Parathyroid adenoma (tissue), 2 donors: Measurements from ENCODE around the gene ZBTB21.

ENCODE experiments used
- H2AFZ ChIP-seq: fragments of 300-600 bp; sonication (generic); one replicate; pipeline ENCODE4 v1.7.0; 2017; ENCODE audit warnings: antibody characterized with exemption, mild to moderate bottlenecking
- H3K27ac ChIP-seq: fragments of 300-600 bp; sonication (generic); one replicate; pipeline ENCODE4 v1.7.0; 2017
- H3K27me3 ChIP-seq: fragments of 300-600 bp; sonication (generic); one replicate; pipeline ENCODE4 v1.7.0; 2017; ENCODE audit warnings: low read length; ENCODE audit not compliant: control insufficient read depth, insufficient read depth
- H3K36me3 ChIP-seq: fragments of 300-600 bp; sonication (generic); one replicate; pipeline ENCODE4 v1.7.0; 2017; ENCODE audit warnings: low read length; ENCODE audit not compliant: control insufficient read depth, insufficient read depth
- H3K4me1 ChIP-seq: fragments of 300-600 bp; sonication (generic); one replicate; pipeline ENCODE4 v1.7.0; 2017; ENCODE audit warnings: control low read depth
- H3K4me2 ChIP-seq: fragments of 300-600 bp; sonication (generic); one replicate; pipeline ENCODE4 v1.7.0; 2017; ENCODE audit warnings: low read length
- H3K4me3 ChIP-seq: fragments of 300-600 bp; sonication (generic); one replicate; pipeline ENCODE4 v1.7.0; 2017; ENCODE audit warnings: low read depth, low read length
- H3K79me2 ChIP-seq: fragments of 300-600 bp; sonication (generic); one replicate; pipeline ENCODE4 v1.7.0; 2017; ENCODE audit warnings: control low read depth
- H3K9ac ChIP-seq: fragments of 300-600 bp; sonication (generic); one replicate; pipeline ENCODE4 v1.7.0; 2017; ENCODE audit warnings: mild to moderate bottlenecking
- H3K9me3 ChIP-seq: fragments of 300-600 bp; sonication (generic); one replicate; pipeline ENCODE4 v1.7.0; 2017; ENCODE audit warnings: low read length; ENCODE audit not compliant: control insufficient read depth
- TF ChIP-seq, protein P1 (sequence below): fragments of 300-600 bp; sonication (generic); IDR thresholded peaks from one replicate; pipeline ENCODE4 v1.7.0; 2017; ENCODE audit warnings: antibody characterized with exemption, mild to moderate bottlenecking
- donor health status: primary hyperparathyroidism.

ZBTB21 gene

DNA sequence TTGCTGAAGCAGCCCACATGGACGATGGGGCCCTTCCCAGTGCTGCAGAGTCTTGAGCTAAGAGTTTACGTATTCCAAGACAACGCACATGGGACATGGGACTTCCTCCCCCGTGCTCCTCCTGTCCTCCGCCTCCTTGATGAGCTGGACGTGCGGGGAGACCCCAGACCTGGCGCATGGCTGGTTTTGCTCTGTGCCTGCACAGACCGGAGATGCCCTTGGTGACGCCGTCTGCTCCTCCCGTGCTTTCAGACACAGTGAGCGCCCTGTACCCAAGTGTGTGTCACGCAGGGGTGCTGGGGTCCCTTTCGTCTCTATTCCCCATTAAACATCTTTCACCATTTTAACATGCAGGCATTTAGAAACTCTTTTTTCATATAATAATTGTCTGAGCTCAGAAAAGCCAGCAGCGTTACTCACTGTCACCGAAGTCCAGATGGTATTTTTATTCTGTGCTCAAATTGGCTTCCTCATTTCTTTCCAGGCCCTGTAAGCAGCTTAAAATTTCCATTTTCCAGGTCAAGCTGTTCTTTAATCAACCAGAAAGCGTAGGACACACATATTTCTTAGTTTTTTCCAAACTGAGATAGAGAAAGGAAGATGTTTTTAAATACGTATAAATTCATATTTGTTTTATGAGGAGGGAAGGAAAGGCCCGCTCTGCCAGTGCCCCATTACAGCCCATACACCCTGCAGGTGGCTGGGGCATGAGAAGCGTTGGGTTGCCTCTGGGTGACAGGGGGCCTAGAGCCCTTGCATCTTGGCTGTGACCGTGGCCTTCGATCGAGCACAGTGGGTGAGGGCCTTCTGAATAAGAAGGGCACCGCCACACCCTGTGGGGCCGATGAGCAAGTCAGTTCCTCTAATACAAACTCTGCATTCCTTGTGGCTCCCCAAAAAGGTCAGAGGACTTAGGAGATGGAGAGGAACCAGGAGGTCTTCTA, 17.9 kb upstream of the ZBTB21 start:
- no peak overlapping the region for H3K27ac ChIP-seq
- H3K27me3 ChIP-seq, result no peaks in the 10 kb centered on the region
- no peak overlapping the region for H3K9ac ChIP-seq
- no peaks in the 10 kb centered on the region for H3K79me2 ChIP-seq
- H3K36me3 ChIP-seq, result no peaks in the 10 kb centered on the region
- TF ChIP-seq, protein P1, sequence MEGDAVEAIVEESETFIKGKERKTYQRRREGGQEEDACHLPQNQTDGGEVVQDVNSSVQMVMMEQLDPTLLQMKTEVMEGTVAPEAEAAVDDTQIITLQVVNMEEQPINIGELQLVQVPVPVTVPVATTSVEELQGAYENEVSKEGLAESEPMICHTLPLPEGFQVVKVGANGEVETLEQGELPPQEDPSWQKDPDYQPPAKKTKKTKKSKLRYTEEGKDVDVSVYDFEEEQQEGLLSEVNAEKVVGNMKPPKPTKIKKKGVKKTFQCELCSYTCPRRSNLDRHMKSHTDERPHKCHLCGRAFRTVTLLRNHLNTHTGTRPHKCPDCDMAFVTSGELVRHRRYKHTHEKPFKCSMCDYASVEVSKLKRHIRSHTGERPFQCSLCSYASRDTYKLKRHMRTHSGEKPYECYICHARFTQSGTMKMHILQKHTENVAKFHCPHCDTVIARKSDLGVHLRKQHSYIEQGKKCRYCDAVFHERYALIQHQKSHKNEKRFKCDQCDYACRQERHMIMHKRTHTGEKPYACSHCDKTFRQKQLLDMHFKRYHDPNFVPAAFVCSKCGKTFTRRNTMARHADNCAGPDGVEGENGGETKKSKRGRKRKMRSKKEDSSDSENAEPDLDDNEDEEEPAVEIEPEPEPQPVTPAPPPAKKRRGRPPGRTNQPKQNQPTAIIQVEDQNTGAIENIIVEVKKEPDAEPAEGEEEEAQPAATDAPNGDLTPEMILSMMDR, result no peak
- H3K4me2 ChIP-seq, result no peak overlapping the region
- no peak overlapping the region for H2AFZ ChIP-seq
- H3K4me3 ChIP-seq, result no peak overlapping the region
- H3K9me3 ChIP-seq, result no peaks in the 10 kb centered on the region
- H3K4me1 ChIP-seq, result no peaks in the 10 kb centered on the region

DNA sequence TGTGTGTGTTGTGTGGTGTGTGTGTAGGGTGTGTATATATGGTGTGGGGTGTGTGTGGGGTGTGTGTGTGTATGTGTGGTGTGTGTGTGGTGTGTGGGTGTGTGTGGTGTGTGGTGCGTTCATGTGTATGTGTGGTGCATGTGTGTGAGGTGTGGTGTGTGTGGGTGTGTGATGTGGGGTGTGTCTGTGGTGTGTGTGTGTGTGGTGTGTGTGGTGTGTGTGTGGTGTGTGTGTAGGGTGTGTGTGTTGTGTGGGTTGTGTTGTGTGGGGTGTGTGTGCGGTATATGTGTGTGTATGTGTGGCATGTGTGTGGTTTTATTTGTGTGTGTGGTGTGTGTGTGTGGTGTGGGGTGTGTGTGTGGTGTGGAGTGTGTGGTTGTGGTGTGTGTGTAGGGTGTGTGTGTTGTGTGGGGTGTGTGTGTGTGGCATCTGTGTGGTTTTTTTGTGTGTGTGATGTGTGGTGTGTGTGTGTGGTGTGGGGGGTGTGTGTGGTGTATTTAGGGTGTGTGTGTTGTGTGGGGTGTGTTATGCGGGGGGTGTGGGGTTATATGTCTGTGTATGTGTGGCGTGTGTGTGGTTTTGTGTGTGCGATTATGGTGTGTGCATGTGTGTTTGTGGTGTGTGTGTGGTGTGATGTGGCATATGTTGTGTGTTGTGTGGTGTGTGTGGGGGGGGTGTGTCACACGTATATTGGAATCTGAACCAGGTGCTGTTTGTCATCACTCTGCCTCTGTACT, 17.1 kb upstream of the ZBTB21 start:
- no peak overlapping the region for H3K27ac ChIP-seq

DNA sequence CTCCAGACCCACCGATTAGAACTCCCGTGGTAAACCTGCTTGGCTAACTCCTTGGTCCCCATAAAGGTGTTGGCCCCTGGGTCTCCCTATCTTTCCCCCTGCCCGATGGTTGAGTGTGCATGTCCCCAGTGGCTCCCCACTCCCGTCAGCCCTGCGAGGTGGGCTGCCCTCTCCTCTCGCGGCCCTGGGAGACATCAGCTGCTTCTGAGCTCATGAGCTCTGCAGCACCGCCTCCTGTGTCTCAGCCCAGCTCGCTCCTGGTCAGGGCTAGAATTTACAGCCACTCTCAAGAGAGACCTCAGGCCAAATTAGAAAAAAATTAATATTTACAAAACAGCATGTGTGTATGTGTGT, 15.9 kb upstream of the ZBTB21 start:
- Histone ChIP-seq H3K79me2 (no peaks in the 10 kb centered on the region), H3K27ac (no peak overlapping the region), H3K4me3 (no peak overlapping the region), H3K36me3 (no peaks in the 10 kb centered on the region), H3K4me1 (no peaks in the 10 kb centered on the region), H2AFZ (no peak overlapping the region), H3K9ac (no peak overlapping the region), H3K9me3 (no peaks in the 10 kb centered on the region), H3K4me2 (no peak overlapping the region), H3K27me3 (no peaks in the 10 kb centered on the region)
- TF ChIP-seq, protein P1, result no peak

More for the DNA sequence above, 17.1 kb upstream of the ZBTB21 start:
- Histone ChIP-seq H3K4me2 (no peak overlapping the region), H3K4me3 (no peak overlapping the region), H3K9me3 (no peaks in the 10 kb centered on the region), H3K4me1 (no peaks in the 10 kb centered on the region), H3K79me2 (no peaks in the 10 kb centered on the region), H3K36me3 (no peaks in the 10 kb centered on the region), H3K27me3 (no peaks in the 10 kb centered on the region), H3K9ac (no peak overlapping the region), H2AFZ (no peak overlapping the region)
- TF ChIP-seq, protein P1, result no peak

DNA sequence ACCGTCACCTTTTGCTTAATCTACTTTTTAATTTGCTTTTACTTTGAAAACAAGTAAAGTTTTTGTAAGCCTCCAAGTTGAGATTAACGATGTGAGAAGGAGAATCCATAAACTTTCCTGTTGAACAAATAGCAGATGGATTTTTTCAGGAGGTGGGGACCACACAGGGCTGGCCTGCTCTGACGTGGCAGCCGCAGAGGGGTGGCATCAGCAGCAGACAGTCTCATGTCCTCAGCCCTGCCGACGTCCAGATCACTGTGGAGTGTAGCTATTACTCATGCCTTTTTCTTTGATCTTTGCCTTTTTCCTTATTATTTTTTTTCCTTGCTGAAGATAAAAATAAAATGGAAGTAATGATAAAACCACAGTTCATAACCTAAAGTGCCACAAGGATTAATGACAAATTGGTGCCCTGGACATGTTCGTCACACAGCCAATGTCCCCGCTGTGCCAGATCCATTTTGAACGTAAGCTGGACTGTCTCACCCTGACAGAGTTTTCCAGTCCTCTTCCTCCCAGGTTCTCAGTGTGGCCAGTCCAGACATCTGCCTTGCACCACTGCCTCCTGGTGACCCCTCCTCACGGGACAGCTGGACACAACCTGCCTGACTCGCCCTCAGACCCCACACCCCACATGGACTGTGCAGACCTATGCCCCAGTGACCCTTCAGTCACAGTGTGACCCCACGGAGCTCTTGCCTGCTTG, 15.4 kb upstream of the ZBTB21 start:
- TF ChIP-seq, protein P1, result no peak
- Histone ChIP-seq H3K9me3 (no peaks in the 10 kb centered on the region), H3K9ac (no peak overlapping the region), H3K4me2 (no peak overlapping the region), H3K79me2 (no peaks in the 10 kb centered on the region), H3K4me1 (no peaks in the 10 kb centered on the region), H3K4me3 (no peak overlapping the region), H3K36me3 (no peaks in the 10 kb centered on the region), H3K27me3 (no peaks in the 10 kb centered on the region), H2AFZ (no peak overlapping the region), H3K27ac (no peak overlapping the region)
